HG02642 (cell line): ENCODE measurements around the gene SLFNL1.

Source experiments
- ATAC-seq: cut with Tn5 transposase; IDR thresholded peaks from one replicate; pipeline ENCODE4 v1.9.1; 2021; ENCODE audit warnings: mild to moderate bottlenecking; ENCODE audit not compliant: unreplicated experiment, poor library complexity

The SLFNL1 gene

DNA sequence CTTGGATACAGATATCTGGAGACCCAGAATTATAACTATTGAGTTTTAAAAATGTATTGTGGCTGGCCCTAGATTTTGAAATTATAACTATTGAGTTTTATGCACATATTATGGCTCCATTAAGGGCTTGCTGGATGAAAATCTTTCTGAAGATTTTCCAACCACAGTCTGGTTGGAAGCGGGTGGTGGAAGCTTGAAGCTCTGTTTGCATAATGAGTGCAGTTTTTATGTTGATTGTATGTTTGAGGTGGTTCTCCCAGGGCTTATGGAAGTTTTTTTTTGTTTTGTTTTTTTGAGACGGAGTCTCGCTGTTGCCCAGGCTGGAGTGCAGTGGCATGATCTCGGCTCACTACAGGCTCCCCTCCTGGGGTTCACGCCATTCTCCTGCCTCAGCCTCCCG, 52.1 kb downstream of the SLFNL1 start:
- no peak for ATAC-seq

GRCh38 chr1:40966417-40966816, 55.1 kb downstream of the SLFNL1 start:
- ATAC-seq, result no peak
